ENCODE data around the gene KLHDC10.
"Not testable (repeated sequence)": the region's sequence is repeated elsewhere in the genome, so short reads cannot be mapped to it uniquely, and the experiment has no call there.

Gene KLHDC10, protein sequence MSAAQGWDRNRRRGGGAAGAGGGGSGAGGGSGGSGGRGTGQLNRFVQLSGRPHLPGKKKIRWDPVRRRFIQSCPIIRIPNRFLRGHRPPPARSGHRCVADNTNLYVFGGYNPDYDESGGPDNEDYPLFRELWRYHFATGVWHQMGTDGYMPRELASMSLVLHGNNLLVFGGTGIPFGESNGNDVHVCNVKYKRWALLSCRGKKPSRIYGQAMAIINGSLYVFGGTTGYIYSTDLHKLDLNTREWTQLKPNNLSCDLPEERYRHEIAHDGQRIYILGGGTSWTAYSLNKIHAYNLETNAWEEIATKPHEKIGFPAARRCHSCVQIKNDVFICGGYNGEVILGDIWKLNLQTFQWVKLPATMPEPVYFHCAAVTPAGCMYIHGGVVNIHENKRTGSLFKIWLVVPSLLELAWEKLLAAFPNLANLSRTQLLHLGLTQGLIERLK

DNA sequence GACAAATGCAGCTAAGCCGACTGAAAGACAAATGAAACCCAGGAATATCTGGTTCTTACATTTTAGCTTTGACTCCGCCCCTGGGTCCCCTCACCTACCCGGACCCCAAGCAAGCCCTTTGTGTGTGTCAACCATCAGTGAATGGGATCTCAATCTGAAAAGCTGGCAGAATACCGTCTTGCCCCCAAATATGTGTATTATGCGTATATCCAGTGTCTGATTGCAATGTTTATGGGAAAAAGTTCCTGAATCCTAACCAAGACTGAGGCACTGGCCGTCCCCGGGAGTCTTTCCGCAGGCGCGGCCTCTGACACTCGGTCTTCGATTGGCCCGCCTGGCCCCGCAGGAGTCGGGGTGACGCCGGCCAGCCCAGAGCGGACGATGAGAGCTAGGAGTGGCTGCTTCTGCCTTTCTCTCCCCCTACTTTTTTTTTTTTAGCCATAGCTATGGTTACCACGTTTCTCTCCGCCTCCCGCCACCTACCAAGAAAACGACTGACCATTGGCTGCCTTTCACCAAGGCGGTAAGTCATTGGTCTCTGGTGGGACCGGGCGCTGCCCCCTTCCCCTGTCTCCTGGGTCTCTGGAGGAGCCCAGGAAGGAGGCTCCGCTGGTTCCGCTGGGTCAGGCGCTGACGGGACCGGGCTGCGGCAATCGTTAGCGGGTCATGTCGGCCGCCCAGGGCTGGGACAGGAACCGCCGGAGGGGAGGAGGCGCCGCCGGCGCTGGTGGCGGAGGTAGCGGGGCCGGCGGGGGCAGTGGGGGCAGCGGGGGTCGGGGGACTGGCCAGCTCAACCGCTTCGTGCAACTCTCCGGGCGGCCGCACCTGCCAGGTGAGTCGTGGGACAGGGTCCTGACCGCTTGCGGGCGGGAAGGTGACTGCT, at the start of gene KLHDC10:
TSS of gene KLHDC10 (plus strand) at position 557 of the 883 bp plus-strand sequence. CDS start at position 667, 110 bp downstream.
- peak; percentile 95 for DNase-seq

DNA sequence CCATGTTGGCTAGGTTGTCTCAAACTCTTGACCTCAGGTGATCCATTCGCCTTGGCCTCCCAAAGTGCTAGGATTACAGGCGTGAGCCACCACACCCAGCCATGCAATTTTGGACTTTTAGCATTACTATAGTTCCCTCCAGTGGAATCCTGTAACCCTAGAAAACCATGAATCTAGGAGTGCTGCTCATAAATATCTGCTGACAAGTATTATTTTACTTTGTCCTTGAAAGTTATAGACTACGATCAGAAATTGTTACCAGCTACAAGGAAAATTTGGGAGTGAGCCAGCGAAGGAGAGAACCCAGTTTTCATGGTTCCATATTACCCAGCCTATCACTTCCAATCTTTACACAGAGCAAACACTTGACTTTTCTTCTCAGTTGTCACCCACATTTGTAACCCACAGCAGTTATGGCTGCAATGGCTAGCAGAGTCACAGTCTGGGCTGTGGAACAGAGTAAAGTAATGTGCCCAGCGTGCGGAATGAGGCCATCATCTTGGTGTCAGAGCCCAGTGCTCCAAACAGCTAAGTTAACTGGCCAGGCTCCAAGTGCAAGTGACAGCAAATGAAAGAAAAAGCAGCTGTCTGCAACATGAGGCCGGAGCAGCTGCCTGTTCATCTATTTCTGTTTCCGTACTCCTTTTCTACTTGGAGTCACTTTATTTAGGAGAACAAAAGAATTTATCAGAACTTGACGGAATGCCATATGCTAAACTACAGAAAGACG, 49.1 kb upstream of the KLHDC10 start:
- no peak for DNase-seq

DNA sequence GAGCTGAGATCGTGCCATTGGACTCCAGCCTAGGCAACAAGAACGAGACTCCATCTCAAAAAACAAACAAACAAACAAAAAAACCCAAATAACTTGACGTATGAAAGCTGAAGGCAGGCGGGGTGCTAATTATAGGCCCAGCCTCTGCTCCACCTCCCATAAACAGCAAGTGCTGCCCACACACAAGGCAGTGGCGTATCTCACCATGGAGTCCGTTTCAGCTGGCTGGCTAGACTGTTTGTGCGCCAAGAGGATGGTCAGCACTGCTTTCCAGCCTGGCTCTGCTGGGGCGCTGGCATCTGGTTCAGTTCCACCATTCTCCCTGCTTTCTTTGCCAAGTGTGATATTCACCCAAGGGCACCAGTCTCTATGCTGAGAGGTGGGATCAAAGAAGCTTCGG, 48.2 kb upstream of the KLHDC10 start:
- DNase-seq, result no peak

DNA sequence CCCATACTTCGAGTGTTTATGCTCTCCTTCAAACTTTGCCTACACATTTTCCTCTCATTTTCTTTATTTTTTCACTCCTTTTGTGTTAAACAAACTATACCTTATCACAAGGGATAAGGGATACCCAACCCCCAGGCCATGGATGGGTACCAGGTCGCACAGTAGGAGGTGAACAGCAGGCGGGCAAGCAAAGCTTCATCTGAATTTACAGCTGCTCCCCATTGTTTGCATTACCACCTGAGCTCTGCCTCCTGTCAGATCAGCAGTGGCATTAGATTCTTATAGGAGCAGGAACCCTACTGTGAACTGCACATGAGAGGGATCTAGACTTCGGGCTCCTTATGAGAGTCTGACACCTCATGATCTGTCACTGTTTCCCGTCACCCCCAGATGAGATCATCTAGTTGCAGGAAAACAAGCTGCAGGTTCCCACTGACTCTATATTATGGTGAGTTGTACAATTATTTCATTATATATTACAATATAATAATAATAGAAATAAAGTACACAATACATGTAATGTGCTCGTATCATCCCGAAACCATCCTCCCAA, 47.6 kb upstream of the KLHDC10 start:
- DNase-seq, result no peak

DNA sequence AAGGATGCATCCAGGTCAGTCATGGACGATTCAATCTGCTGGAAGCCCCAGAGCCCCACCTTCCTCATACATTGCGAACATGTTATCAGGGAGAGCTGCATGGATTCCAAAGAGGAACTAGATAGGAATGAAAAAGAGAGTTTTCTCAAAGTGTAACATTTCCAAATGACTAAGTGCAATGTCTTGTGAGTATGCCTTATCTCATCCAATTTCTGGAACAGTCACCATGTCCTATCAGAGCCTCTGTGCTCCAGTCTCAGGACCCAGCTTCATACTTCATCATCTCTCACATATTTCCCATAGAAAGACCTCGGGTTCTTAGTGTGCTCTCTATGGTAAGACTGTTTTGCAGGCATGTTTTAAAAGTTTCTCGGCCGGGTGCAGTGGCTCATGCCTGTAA, 45.9 kb upstream of the KLHDC10 start:
- DNase-seq, result no peak

DNA sequence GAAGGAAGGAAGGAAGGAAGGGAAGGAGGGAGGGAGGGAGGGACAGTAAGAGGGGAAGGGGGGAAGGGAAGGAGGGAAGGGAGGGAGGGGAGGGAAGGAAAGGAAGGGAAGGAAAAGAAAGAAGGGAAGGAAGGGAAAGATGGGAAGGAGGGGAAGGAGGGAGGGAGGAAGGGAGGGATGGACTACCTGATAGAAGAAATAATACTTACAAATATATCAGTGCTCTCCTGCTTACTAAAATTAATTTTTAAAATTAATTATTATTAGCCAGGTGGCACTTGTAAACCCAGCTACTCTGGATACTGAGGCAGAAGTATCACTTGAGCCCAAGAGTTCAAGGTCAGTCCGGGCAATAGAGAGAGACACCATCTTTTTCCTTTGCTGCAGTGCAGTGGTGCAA, 37.6 kb upstream of the KLHDC10 start:
- no peak for DNase-seq

DNA sequence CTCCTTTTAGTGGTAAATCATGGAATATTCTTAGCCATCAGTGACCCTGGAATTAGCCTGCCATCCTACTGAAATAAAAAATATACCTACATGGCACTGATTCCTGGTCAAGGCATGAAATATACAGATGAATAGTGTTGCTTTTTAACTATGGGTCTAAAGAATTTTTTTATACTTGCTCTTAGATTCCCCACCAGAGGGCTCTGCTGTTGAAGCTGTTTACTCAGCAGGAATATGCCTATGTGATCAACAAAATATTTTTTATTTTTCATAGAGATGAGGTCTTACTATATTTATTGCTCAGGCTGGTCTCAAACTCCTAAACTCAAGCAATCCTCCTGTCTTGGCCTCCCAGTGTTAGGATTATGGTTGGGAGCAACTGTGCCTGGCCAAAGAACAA, 32.6 kb upstream of the KLHDC10 start:
- DNase-seq, result no peak

DNA sequence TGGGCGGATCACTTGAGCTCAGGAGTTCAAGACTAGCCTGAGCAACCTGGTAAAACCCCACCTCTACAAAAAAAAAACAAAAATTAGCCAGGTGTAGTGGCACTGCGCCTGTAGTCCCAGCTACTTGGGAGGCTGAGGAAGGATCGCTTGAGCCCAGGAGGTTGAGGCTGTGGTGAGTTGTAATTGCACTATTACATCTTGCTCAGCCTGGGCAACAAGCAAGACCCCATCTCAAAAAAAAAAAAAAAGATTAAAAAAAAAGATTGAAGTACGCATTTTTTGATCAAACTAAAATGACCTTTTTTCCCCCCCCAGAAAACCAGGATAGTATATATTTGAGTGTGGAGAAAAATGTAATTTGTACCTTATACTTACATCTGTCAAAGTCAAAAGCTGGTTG, 29.8 kb upstream of the KLHDC10 start:
- DNase-seq, result no peak

DNA sequence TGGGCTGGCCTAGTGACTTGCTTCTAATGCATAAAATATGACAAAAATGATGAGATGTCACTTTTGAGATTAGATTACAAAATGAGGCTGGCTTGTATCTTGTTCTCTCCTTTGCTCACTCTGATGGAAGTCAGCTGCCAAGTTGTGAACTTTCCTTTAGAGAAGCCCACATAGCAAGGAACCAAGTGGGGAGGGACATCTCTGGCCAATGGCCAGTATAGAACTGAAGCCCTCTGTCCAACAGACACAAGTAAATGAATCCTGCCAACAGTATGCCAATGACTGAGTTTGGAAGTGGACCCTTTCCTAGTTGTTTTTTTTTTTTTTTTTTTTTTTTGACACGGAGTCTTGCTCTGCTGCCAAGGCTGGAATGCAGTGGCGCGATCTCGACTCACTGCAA, 22.5 kb upstream of the KLHDC10 start:
- DNase-seq, result no peak

DNA sequence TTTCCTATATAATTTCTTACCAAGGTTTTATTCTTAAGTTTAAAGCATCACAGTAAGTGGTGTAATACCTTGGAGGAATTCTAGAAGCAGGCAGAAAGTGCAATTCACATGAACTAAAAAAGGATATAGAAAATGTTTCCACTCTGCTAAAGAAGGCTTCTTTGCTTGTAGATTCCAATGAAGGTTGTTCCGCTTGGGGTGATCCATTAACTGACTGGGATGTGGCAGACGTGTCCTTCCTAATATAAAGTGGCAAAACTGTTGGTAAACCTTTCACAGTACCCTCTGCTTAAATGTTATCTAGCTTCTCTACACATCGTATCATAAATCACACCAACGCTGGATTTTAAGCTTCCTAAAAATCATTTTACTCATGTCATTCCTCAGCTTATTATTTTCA, 21.4 kb upstream of the KLHDC10 start:
- no peak for DNase-seq

DNA sequence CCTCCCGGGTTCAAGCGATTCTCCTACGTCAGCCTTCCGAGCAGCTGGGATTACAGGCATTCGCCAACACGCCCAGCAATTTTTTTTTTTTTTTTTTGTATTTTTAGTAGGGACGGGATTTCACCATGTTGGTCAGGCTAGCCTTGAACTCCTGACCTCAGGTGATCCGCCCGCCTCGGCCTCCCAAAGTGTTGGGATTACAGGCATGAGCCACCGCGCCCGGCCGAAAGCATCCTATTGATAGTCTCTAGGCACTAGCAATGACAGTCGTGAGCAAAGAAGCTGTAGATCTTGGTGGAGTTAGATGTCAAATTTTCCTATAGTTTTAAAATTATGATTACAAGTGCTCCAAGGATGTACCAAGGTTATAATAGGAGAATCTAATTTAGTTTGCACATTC, 18.1 kb upstream of the KLHDC10 start:
- DNase-seq, result not testable (repeated sequence)

DNA sequence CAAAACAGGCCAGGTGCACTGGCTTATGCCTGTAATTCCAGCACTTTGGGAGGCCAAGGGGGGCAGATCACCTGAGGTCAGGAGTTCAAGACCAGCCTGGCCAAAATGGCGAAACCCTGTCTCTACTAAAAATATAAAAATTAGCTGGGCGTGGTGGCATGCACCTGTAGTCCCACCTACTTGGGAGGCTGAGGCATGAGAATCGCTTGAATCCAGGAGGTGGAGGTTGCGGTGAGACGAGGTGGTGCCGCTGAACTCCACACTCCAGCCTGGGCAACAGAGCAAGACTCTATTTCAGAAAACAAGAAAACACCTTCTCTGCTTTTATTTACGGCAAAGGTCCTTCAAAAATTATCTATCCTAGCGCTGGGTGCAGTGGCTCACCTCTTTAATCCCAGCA, 15.1 kb upstream of the KLHDC10 start:
- not testable (repeated sequence) for DNase-seq

DNA sequence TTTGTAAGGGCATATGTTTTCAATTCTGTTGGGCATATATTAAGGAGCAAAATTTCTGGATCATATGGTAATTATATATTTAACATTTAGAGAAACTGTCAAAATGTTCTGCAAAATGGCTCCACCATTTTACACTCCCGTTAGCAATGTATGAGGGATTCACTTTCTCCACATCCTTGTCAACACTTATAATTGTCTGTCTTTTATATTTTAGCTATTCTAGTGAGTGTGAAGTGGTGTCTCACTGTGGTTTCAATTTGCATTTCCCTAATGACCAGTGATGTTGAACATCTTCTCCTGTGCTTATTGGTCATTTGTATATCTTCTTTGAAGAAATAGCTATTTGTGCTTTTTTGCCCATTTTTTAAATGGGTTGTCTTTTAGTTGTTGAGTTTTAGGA, 8.1 kb upstream of the KLHDC10 start:
- DNase-seq, result no peak

DNA sequence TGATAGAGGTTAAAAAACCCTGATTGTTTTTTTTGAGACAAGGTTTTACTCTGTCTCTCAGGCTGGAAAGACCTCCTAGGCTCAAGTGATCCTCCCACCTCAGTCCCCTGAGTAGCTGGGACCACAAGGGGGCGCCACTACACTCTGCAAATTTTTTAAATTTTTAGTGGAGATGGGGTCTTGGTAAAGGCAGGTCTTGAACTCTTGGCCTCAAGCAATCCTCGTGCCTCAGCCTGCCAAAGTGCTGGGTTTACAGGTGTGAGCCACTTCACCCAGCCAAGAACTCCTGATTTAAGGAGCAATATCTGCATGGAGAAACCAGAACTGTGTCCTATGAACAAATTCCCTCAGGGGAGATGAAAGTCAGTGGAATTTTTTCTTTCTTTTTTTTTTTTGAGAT, 7.3 kb upstream of the KLHDC10 start:
- peak; percentile 56 for DNase-seq

DNA sequence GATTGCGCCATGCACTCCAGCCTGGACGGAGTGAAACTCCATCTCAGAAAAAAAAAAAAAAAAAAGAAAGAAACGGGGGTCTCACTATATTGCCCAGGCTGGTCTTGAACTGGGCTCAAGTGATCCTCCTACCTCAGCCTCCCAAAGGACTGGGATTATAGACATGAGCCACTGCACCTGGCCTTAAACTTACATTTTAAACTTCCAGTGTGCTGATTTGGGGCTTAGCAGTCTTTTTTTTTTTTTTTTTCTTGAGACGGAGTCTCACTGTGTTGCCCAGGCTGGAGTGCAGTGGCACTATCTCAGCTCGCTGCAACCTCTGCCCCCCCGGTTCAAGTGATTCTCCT, 5.8 kb upstream of the KLHDC10 start:
- DNase-seq, result not testable (repeated sequence)

DNA sequence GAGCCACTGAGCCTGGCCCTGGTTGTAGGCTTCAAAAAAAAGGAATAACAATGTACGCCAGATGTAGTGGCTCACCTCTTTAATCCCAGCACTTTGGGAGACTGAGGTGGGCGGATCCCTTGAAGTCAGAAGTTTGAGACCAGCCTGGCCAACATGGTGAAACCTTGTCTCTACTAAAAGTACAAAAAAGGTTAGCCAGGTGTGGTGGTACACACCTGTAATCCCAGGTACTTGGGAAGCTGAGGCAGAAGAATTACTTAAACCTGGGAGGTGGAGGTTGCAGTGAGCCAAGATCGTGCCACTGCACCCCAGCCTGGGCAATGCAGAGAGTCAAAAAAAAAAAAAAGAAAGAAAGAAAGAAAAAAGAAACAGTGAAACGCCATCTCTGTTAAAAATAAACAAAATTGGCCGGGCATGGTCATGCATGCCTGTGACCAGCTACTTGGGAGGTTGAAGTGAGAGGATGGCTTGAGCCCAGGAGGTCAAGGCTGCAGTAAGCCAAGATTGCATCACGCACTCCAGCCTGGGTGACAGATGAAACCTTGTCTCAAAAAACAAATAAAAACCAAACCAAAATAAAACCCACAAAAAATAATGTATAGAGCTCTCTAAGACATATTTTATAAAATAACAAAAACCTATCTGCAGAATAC, 4.7 kb upstream of the KLHDC10 start:
- DNase-seq, result no peak

DNA sequence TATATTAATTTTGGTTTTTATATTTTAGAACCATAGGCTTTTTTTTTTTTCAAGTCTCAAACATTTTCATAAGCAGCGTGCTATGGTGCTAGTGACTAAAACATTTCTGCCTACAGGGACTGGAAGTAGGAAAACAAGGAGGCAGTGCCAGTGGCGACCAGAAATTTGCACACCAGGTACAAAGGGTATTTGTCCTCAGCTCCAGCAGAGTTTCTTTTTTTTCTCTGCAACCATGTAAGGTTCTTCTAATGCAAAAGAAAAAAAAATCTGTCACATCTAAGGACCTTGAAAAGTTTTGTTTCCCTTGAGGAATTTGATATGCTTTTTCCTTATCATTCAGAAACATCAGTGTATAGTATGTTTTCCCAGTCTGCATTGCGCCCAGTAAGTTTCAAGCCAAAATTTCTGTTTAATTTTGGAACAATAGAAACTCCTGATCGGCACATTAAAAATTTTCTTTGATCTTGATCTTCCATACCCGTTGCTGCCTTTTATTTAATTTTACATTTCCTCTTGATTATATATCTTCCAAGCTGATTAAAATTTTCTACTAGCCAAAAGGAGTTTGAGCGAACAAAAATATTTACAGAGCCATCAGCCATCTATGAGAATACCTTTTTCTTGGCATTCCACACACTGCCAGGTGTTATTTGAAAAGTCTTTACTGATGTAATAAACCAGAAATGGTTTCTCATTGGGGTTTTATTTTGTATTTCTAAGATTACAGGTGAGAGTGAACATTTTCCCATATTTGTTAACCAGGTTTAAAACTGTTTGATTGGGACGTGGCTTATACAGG, 956 bp upstream of the KLHDC10 start:
- no peak for DNase-seq

DNA sequence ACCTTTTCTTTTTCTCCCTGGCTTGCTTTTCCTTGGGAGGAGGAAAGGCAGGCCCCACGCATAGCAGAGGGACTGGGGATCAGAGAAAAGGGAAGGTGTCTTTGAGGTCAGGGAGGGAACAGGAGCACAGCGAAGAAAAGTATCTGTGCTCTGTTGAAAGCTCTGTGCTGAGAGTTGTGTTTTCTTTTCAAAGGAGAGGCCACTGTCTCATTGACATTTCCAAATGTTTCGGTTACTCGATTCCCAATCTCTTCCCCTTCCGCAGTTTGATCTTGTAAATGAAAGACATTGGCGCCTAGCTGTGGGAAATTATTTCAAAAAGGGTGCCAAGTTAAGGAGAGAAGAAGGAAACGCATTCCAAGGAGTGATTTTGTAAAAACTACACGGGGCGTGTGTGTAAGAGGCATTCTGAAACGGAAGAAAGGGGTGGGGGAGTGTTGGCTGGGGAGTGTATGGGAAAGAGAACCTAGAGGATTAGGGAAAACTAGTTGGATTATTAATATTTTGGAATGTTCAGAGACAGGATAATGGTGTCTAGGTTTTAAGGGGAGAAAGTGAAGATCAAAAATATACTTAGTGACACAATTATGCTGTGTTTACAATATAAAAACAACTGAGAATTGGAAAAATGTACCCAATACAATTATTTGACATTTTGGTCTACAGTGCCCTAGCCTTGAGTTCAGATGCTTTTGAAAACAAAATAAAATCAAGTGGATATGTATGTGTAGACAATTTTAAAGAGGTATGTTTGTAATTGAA, 708 bp downstream of the KLHDC10 start:
- no peak for DNase-seq

DNA sequence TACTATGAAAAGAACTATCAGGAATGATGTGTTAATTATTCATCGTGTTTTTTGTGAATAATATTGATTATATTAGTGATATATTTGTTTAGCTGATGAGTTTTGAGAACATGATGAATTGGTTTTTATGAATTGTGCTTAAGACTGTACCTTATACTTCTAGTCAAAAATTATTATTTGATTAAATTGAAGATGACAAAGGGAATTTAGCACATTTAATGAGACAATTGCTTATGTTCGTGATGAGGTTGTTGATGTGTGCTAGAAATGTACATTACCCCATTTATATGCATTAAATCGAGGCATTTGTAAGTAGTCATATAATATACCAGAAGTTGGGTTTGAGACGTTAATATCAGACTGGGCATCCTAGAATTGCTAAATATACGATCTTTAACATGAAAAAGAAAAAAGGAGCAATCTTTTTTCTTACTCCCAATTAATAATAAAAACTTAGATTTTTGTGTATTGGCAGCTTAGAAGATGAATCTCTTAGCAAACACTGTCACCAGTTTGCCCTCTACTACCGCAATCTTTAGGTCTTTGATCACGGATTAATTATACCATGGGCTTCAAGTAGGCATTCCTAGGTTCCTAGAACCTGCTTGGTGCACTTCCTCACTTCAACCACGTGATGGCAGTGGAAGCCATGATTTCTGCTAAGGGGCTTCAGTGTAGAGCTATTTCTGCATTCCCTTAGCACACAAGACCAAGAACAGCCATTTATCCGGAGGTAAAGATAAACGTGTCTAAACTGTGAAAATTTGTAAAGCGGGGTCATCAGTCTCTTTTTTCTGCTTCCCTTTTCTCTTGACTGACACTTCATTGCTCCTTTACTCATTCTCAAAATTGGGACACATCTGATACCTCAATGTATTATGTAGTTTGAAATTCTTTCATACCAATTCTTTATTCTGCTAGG, 1.6 kb downstream of the KLHDC10 start:
- DNase-seq, result peak; percentile 16

Measured in stimulated activated naive CD4-positive, alpha-beta T cell treated with Interleukin-2 at 50 U/mL for 16 hours (primary cell).